NB4 (cell line): ENCODE results near the gene TMEM140.

ENCODE experiments used
- CTCF ChIP-seq: IDR thresholded peaks from one replicate; pipeline ENCODE4 v1.5.1; 2012; ENCODE audit warnings: low read depth, low read length
- MAX ChIP-seq: IDR thresholded peaks from 2 replicates; pipeline ENCODE4 v1.6.1; 2011; ENCODE audit warnings: low read depth, low read length
- POLR2A ChIP-seq: IDR thresholded peaks from 2 replicates; pipeline ENCODE4 v1.6.1; 2011; ENCODE audit warnings: mild to moderate bottlenecking; ENCODE audit not compliant: insufficient read length; ENCODE audit errors: extremely low read depth

GRCh38 chr7:135109976-135110375, 37.9 kb upstream of the TMEM140 start:
- TF ChIP-seq POLR2A = no peak
- TF ChIP-seq CTCF = no peak
- no peak for TF ChIP-seq MAX
